ENCODE data around the gene TIAM1. TPM values are rescaled to one million over a fixed set of nuclear protein-coding genes. Genes with fewer than 3 reads are reported as not detected.

The TIAM1 gene
- total RNA-seq, 6 experiments from 2014 or later: 4.8 to 12.5 (median 7.7) TPM

DNA sequence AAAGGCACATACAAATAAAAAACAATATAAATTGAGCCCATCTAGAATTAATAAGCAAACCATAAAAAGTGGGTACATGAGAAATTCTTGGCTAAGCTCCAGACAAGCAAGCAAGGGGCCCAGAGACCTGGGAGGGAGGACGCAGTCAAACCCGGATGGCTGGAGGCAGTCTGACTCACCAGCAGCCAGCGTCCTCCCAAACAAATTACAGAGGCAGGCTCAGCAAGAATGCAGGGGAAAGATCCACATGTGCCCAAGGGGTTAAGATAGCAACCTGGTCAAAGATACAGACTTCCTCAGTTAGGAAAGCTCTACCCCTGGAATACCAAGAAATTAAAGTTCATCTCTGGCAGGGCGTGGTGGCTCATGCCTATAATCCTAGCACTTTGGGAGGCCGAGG is 7.4 kb upstream of the TIAM1 start:
- DNase-seq (no peak), ATAC-seq (no peak)
- H3K9me3 ChIP-seq: no peaks in the 10 kb centered on the region
- H3K27me3 ChIP-seq: no peaks in the 10 kb centered on the region
- intact Hi-C loops (cut with DNase I): no loop called here
- H3K36me3 ChIP-seq: no peaks in the 10 kb centered on the region
- no peak overlapping the region for H3K27ac ChIP-seq
- TF ChIP-seq, protein P1, sequence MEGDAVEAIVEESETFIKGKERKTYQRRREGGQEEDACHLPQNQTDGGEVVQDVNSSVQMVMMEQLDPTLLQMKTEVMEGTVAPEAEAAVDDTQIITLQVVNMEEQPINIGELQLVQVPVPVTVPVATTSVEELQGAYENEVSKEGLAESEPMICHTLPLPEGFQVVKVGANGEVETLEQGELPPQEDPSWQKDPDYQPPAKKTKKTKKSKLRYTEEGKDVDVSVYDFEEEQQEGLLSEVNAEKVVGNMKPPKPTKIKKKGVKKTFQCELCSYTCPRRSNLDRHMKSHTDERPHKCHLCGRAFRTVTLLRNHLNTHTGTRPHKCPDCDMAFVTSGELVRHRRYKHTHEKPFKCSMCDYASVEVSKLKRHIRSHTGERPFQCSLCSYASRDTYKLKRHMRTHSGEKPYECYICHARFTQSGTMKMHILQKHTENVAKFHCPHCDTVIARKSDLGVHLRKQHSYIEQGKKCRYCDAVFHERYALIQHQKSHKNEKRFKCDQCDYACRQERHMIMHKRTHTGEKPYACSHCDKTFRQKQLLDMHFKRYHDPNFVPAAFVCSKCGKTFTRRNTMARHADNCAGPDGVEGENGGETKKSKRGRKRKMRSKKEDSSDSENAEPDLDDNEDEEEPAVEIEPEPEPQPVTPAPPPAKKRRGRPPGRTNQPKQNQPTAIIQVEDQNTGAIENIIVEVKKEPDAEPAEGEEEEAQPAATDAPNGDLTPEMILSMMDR (IDR thresholded peaks at IDR 0.05): no peak
- no peak for TF ChIP-seq POLR2A (IDR thresholded peaks at IDR 0.05)
- WGBS (ENCODE audit: insufficient coverage, low coverage, low lambda C conversion rate, missing lambda C conversion rate): 76% methylated on average over 5 of the region's 5 CpGs
- peaks cover 0 to 3% (median 0%) of the 10 kb centered on the region in 4 donors for H3K4me1 ChIP-seq
- H3K4me3 ChIP-seq: no peak overlapping the region

DNA sequence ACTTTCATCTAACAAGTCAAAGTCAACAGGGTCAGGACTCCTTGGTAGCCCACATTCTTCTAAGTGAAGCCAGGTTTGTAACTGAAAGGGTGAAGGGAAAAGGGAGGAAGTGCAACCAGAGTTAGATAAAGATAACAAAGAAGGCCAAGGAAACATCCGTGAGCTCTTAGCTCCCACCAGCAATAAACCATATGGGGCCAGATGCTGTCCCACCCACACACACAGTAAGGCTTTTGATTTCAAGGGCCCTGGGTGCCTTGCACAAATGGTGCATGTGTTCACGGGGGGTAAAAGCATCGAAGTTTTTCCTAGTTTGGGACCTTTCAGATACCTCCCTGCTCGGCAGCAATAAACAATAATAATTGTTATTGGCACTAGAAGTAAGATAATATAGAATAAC is 5.1 kb upstream of the TIAM1 start:
- Histone ChIP-seq H3K36me3 (no peaks in the 10 kb centered on the region), H3K4me3 (no peak overlapping the region), H3K27me3 (no peaks in the 10 kb centered on the region), H3K4me1 (peaks cover 0 to 3% (median 0%) of the 10 kb centered on the region in 4 donors), H3K27ac (no peak overlapping the region), H3K9me3 (no peaks in the 10 kb centered on the region)
- intact Hi-C loops (cut with DNase I): no loop called here
- DNase-seq: no peak
- ATAC-seq: no peak
- no peak for TF ChIP-seq POLR2A (IDR thresholded peaks at IDR 0.05)
- TF ChIP-seq, protein P1 (IDR thresholded peaks at IDR 0.05): no peak
- 67% methylated on average over 4 of the region's 4 CpGs for WGBS (ENCODE audit: insufficient coverage, low coverage, low lambda C conversion rate, missing lambda C conversion rate)

DNA sequence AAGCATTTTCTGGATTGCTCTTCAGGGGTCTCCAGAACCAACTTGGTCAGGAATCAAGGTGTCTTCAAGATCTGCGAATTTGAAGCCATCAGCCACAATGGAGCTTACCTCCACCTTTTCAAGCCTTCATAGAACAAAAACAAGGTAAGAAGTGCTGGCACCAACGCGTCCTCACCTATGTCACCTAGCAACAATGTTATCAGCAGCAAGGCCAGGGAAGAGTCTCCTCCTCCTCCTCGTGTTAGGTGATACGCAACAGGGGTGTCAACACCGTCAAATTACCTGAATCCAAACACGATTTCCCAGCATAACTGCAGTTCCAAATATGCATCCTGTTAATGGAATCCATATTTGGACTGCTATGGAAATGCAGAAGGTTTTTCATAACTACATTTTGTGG is 4.1 kb upstream of the TIAM1 start:
- no peak overlapping the region for H3K27ac ChIP-seq
- ATAC-seq (no peak), DNase-seq (no peak)
- WGBS (ENCODE audit: insufficient coverage, low coverage, low lambda C conversion rate, missing lambda C conversion rate): 75% methylated on average over 7 of the region's 7 CpGs
- no peaks in the 10 kb centered on the region for H3K36me3 ChIP-seq
- no peak for TF ChIP-seq POLR2A (IDR thresholded peaks at IDR 0.05)
- TF ChIP-seq, protein P1 (IDR thresholded peaks at IDR 0.05): no peak
- intact Hi-C loops (cut with DNase I): no loop called here
- H3K27me3 ChIP-seq: no peaks in the 10 kb centered on the region
- H3K9me3 ChIP-seq: no peaks in the 10 kb centered on the region
- no peak overlapping the region for H3K4me3 ChIP-seq
- peaks cover 0 to 10% (median 0%) of the 10 kb centered on the region in 4 donors for H3K4me1 ChIP-seq

DNA sequence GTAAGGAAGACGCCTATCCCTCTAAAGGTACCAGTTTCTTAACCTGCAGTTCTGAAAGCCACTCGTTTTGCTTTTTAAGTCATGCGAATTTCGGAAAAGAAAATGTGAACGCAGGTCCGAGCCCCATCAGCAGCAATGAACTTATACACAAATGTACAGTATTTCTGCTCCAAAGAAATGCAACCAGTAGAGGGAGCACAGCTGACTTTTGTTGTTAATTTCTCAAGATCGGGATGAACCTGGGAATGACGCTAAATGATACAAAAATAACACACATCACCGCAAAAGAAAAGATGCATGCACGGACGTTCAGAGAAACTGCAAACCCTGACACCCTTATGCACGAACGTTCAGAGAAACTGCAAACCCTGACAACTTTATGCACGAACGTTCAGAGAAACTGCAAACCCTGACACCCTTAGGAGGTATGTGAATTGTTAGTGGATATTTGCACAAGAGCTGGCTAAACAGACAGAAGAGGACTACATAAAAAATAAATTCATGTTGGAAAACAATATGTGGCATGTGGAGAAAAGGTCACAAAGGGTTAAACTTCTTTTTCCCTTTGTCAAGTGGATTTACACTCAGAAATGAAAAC is 3.5 kb upstream of the TIAM1 start:
- H3K4me1 ChIP-seq: peaks cover 0 to 11% (median 0%) of the 10 kb centered on the region in 4 donors
- no peaks in the 10 kb centered on the region for H3K36me3 ChIP-seq
- intact Hi-C loops (cut with DNase I): no loop called here
- WGBS (ENCODE audit: insufficient coverage, low coverage, low lambda C conversion rate, missing lambda C conversion rate): 69% methylated on average over 15 of the region's 15 CpGs
- no peak for DNase-seq
- H3K27me3 ChIP-seq: no peaks in the 10 kb centered on the region
- H3K9me3 ChIP-seq: no peaks in the 10 kb centered on the region
- no peak overlapping the region for H3K27ac ChIP-seq
- no peak for ATAC-seq
- H3K4me3 ChIP-seq: no peak overlapping the region
- no peak for TF ChIP-seq POLR2A (IDR thresholded peaks at IDR 0.05)
- TF ChIP-seq, protein P1 (IDR thresholded peaks at IDR 0.05): peak; percentile 21 to 40 (median 32)

All from right lobe of liver (tissue), 6 donors.